Stomach smooth muscle (tissue), 2 donors: ENCODE measurements around the gene CPM.
"Not testable (repeated sequence)": the region's sequence is repeated elsewhere in the genome, so short reads cannot be mapped to it uniquely, and the experiment has no call there.

Source experiments
- H3K27ac ChIP-seq: one replicate; pipeline ENCODE4 v1.7.0; 2013; ENCODE audit warnings: mild to moderate bottlenecking, low read length, inconsistent platforms
- H3K27me3 ChIP-seq, 2 donors: one replicate each; pipeline ENCODE4 v1.7.0; 2013; ENCODE audit warnings: low read length in 2 of 2; ENCODE audit not compliant: insufficient read depth in 2 of 2, control insufficient read depth in 1 of 2
- H3K36me3 ChIP-seq, 2 donors: one replicate each; pipeline ENCODE4 v1.7.0; 2013; ENCODE audit warnings: low read length in 2 of 2; ENCODE audit not compliant: control insufficient read depth in 2 of 2, insufficient read depth in 2 of 2
- H3K4me1 ChIP-seq: one replicate; pipeline ENCODE4 v1.7.0; 2013; ENCODE audit warnings: low read length; ENCODE audit not compliant: control insufficient read depth, insufficient read depth
- H3K4me3 ChIP-seq, 2 donors: one replicate each; pipeline ENCODE4 v1.7.0; 2013; ENCODE audit warnings: low read length in 2 of 2
- H3K9ac ChIP-seq, 2 donors: one replicate each; pipeline ENCODE4 v1.7.0; 2013; ENCODE audit warnings: low read length in 2 of 2, mild to moderate bottlenecking in 1 of 2
- H3K9me3 ChIP-seq, 2 donors: one replicate each; pipeline ENCODE4 v1.7.0; 2013; ENCODE audit warnings: low read length in 2 of 2; ENCODE audit not compliant: control insufficient read depth in 2 of 2
- donor health status: healthy.
- donor health status: Pancreatic carcinoma.

Gene CPM

DNA sequence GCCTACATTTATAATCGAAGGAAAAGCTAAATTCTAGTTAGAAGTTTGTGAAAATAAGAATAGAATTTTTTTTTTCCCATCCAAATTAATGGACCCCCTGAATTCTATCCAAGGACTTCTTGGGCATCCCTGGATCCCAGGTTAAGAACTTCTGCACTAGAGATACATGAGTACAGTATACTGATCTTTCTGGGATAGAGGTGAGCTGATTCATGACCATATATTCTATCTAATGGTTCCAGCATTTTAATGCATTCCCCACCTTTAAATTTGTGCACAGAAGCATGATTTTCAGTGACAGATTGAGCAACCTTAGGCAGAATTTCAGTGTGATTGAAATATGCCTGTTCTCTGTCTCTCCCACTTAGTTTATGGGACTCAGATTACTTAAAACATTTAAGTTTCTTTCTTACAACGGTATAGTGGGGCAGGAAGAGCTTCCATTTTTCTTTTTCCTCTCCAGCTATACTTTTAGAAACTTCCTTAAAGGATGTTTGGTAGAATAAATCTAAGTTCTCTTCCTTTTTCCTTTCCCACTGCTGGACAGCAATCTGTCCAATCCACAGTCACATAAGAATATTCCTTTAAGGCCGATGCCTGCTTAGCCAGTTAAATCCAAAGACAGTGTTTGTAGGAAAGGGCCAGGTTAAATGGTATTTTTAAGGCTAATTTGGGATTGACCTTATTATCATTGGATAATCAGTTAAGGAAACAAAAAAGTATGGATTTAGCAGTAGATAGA lies 118.3 kb downstream of the CPM start:
- H3K9me3 ChIP-seq, result no peaks in the 10 kb centered on the region
- no peak overlapping the region for H3K27ac ChIP-seq
- no peak overlapping the region for H3K4me3 ChIP-seq
- H3K4me1 ChIP-seq, result no peaks in the 10 kb centered on the region
- peaks cover 5 to 14% of the 10 kb centered on the region in 2 donors for H3K36me3 ChIP-seq
- H3K9ac ChIP-seq, result no peak overlapping the region
- no peaks in the 10 kb centered on the region for H3K27me3 ChIP-seq

DNA sequence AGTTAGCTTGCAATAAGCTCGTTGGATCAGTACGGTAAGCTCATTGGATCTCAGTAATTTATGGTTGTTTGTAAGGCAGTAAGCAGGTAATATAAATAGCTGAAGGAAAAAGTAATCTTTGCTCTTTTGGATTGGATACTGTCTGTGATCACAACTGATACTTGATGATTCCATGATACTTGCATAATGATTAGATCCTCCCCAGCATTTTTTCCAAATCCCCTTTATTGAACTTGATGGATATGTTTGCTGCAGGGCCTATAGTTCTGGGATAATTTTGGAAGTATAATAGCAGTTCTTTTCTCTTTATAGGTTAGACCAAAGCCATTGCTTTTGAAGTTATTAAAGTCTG lies 119.8 kb downstream of the CPM start:
- no peaks in the 10 kb centered on the region for H3K9me3 ChIP-seq
- H3K9ac ChIP-seq, result no peak overlapping the region
- peaks cover 2 to 12% of the 10 kb centered on the region in 2 donors for H3K36me3 ChIP-seq
- no peaks in the 10 kb centered on the region for H3K27me3 ChIP-seq
- H3K4me1 ChIP-seq, result peaks cover 4% of the 10 kb centered on the region
- no peak overlapping the region for H3K27ac ChIP-seq
- H3K4me3 ChIP-seq, result no peak overlapping the region

DNA sequence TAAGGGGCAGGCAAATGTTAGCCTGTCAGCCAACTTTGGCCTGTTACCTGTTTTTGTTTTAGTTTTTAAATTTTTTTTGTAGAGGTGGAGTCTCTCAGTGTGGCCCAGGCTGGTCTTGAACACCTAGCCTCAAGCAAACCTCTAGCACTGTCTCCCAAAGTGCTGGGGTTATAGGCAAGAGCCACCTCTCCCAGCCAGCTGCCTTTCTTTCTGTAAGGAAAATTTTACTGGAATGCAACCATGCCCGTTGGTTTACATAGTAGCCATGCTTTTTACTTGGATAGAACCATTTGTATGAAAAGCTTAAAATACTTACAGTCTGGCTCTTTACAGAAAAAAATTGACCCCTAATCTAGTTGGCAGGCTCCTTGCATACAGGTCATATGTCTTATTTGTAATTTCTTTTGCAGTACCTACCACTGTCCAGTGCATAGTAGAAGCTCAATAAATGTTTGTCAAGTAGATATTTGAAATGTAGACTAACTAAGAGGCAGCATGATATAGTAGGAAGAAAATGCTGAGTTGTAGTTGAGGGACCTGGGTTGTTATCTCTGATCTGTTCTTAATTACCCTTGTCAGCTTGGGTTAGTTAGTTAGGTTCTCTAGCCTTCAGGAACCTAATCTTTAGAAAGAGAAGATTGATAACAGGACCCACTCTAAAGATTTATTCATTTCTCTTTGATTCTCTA lies 120.3 kb downstream of the CPM start:
- H3K4me1 ChIP-seq, result peaks cover 4% of the 10 kb centered on the region
- H3K9me3 ChIP-seq, result no peaks in the 10 kb centered on the region
- H3K27me3 ChIP-seq, result no peaks in the 10 kb centered on the region
- H3K36me3 ChIP-seq, result peaks cover 2 to 12% of the 10 kb centered on the region in 2 donors
- no peak overlapping the region for H3K9ac ChIP-seq
- H3K27ac ChIP-seq, result no peak overlapping the region
- no peak overlapping the region for H3K4me3 ChIP-seq

DNA sequence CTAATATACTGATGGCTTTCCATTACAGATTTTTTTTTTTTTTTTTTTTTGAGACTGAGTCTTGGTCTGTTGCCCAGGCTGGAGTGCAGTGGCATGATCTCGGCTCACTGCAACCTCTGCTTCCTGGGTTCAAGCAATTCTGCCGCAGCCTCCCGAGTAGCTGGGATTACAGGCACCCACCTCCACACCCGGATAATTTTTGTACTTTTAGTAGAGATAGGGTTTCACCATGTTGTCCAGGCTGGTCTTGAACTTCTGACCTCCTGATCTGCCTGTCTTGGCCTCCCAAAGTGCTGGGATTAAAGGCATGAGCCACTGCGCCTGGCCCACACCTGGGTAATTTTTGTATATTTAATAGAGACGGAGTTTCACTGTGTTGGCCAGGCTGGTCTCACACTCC lies 121.4 kb downstream of the CPM start:
- H3K27me3 ChIP-seq, H3K9me3 ChIP-seq, H3K36me3 ChIP-seq, H3K4me3 ChIP-seq, H3K27ac ChIP-seq, H3K9ac ChIP-seq, H3K4me1 ChIP-seq: not testable (repeated sequence)

DNA sequence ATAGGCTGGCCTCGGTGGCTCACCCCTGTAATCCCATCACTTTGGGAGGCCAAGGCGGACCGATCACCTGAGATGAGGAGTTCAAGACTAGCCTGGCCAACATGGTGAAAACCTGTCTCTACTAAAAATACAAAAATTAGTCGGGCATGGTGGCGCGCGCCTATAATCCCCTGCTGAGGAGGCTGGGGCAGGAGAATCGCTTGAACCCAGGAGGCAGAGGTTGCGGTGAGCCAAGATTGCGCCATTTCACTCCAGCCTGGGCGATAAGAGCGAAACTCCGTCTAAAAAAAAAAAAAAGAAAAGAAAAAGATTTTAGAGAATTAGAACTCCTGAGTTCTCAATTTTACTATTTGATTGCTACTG lies 123.0 kb downstream of the CPM start:
- not testable (repeated sequence) for H3K27me3 ChIP-seq, H3K36me3 ChIP-seq, H3K9ac ChIP-seq, H3K27ac ChIP-seq, H3K4me3 ChIP-seq, H3K4me1 ChIP-seq, H3K9me3 ChIP-seq

DNA sequence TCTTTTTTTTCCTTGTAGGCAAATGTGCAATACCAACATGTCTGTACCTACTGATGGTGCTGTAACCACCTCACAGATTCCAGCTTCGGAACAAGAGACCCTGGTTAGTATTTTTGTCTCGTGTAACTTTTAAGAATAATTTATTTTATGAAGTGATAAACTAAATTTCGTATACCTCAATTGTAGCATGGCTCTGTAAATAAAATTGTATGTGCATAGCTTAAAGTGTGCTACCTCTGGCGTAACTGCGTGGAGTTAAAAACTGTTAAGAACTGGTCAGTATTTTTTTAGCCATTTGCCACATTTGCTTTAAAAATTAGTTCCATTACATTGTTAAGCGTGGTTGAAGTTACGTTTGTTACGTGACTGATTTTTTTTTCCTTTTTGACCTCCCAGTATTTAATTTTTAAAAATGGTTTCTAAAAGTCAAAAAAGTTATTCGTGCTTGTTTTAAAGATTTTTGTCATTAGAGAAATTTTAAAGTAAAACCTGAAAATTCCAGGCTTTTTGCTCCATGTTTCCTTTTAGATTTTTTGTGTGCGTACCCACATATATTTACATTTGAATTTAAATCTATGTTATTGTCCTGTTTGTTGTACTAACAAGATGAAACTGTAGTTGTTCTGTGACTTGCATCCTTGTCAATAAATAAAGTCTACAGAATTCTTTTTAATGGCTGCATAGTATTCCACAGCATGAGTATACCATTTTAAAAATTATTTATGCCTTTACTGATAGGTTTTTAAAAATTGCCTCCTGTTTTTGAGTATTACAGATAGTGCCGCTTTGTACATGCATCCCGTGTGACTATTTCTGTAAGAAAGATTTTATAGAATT lies 123.6 kb downstream of the CPM start:
- Histone ChIP-seq H3K9me3 (no peaks in the 10 kb centered on the region), H3K36me3 (peaks cover 2 to 4% of the 10 kb centered on the region in 2 donors), H3K27ac (peak overlapping the region; percentile 96), H3K4me3 (peak overlapping the region; percentile 75 to 96), H3K9ac (peak overlapping the region; percentile 65 to 99), H3K4me1 (peaks cover 7% of the 10 kb centered on the region), H3K27me3 (no peaks in the 10 kb centered on the region)

DNA sequence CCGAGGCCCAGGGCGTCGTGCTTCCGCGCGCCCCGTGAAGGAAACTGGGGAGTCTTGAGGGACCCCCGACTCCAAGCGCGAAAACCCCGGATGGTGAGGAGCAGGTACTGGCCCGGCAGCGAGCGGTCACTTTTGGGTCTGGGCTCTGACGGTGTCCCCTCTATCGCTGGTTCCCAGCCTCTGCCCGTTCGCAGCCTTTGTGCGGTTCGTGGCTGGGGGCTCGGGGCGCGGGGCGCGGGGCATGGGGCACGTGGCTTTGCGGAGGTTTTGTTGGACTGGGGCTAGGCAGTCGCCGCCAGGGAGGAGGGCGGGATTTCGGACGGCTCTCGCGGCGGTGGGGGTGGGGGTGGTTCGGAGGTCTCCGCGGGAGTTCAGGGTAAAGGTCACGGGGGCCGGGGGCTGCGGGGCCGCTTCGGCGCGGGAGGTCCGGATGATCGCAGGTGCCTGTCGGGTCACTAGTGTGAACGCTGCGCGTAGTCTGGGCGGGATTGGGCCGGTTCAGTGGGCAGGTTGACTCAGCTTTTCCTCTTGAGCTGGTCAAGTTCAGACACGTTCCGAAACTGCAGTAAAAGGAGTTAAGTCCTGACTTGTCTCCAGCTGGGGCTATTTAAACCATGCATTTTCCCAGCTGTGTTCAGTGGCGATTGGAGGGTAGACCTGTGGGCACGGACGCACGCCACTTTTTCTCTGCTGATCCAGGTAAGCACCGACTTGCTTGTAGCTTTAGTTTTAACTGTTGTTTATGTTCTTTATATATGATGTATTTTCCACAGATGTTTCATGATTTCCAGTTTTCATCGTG lies 124.4 kb downstream of the CPM start:
- H3K9me3 ChIP-seq, result no peaks in the 10 kb centered on the region
- peaks cover 7% of the 10 kb centered on the region for H3K4me1 ChIP-seq
- H3K9ac ChIP-seq, result peak overlapping the region; percentile 97 to 99
- H3K36me3 ChIP-seq, result peaks cover 2 to 3% of the 10 kb centered on the region in 2 donors
- peak overlapping the region; percentile 96 for H3K27ac ChIP-seq
- H3K27me3 ChIP-seq, result no peaks in the 10 kb centered on the region
- peak overlapping the region; percentile 75 to 96 for H3K4me3 ChIP-seq

DNA sequence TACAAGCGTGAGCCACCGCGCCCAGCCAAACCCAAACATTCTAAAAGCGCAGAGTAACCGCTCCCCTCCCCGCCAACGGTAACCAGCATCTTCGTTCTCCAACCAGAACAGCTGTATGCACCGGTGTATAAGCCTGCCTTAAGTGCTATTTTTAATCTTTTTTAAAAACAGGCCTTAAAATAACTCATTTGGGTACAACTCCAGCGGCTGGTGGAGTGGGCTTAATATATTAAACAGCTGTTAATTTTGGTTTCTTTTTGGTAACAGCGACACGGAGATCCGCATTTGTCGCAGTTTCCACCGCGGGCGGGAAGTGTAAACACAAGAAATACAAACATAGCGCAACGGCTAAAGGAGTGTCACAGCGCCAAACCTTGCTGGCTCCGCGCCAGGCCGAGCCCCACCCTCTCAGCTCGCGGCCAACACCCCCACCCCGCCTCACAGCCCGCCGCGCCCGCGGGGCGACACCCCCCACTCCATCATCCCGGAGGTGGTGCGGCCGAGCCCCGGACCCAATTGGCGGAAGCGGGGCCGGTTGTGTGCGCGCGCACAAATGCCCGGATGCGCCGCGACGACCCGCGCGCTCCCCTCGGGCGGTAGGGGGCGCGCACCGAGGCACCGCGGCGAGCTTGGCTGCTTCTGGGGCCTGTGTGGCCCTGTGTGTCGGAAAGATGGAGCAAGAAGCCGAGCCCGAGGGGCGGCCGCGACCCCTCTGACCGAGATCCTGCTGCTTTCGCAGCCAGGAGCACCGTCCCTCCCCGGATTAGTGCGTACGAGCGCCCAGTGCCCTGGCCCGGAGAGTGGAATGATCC lies 125.2 kb downstream of the CPM start, which contains the start of gene MDM2:
TSS of gene MDM2 (plus strand) at position 602 of the 812 bp plus-strand sequence. CDS start 301 bp downstream, outside the sequence.
- H3K27ac ChIP-seq, result peak within 1 kb of the TSS; percentile 96
- peak within 1 kb of the TSS; percentile 97 to 99 for H3K9ac ChIP-seq
- H3K36me3 ChIP-seq, result peaks cover 0 to 2% of the 10 kb centered on the region in 2 donors
- H3K9me3 ChIP-seq, result no peaks in the 10 kb centered on the region
- H3K27me3 ChIP-seq, result no peaks in the 10 kb centered on the region
- H3K4me3 ChIP-seq, result peak within 1 kb of the TSS; percentile 75 to 96
- peaks cover 7% of the 10 kb centered on the region for H3K4me1 ChIP-seq

DNA sequence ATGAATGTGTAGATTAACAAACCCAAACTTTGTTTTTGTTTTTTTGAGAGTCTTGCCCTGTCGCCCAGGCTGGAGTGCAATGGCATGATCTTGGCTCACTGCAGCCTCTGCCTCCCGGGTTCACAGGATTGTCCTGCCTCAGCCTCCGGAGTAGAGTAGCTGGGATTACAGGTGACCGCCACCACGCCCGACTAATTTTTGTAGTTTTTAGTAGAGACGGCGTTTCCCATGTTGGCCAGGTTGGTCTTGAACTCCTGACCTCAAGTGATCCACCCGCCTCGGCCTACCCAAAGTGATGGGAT lies 125.7 kb downstream of the CPM start:
- not testable (repeated sequence) for H3K4me1 ChIP-seq, H3K27me3 ChIP-seq, H3K9me3 ChIP-seq, H3K36me3 ChIP-seq
- Histone ChIP-seq H3K27ac (peak overlapping the region; percentile 96), H3K4me3 (peak overlapping the region; percentile 75 to 96), H3K9ac (peak overlapping the region; percentile 89 to 99)
